Small intestine (tissue), 7 donors: ENCODE results near the gene KCNQ1OT1. TPM values are rescaled to one million over a fixed set of nuclear protein-coding genes. Genes with fewer than 3 reads are reported as not detected.
"Not testable (repeated sequence)": the region's sequence is repeated elsewhere in the genome, so short reads cannot be mapped to it uniquely, and the experiment has no call there.

ENCODE experiments used
- DNase-seq, 2 donors: peaks; one replicate each; pipeline versions ENCODE4 v3.0.0 to v3.0.0-alpha.2; 2013
- FAIRE-seq: peaks from 2 replicates; lab custom pipeline; 2012; peaks lifted over from hg19 to GRCh38; lab: Jason Lieb, UNC
- H3K27ac ChIP-seq, 3 donors: one replicate each; pipeline ENCODE4 v1.5.1; 2013; ENCODE audit warnings: low read length in 2 of 3, mild to moderate bottlenecking in 2 of 3, control low read depth in 1 of 3, inconsistent platforms in 1 of 3, low read depth in 1 of 3, moderate library complexity in 1 of 3
- H3K27me3 ChIP-seq, 3 donors: one replicate each; pipeline ENCODE4 v1.6.1; 2013; ENCODE audit warnings: low read length in 3 of 3, inconsistent platforms in 1 of 3; ENCODE audit not compliant: control insufficient read depth in 3 of 3, insufficient read depth in 3 of 3
- H3K36me3 ChIP-seq, 3 donors: one replicate each; pipeline ENCODE4 v1.6.1; 2013; ENCODE audit warnings: low read length in 3 of 3, inconsistent platforms in 1 of 3, low read depth in 1 of 3, mild to moderate bottlenecking in 1 of 3, moderate library complexity in 1 of 3; ENCODE audit not compliant: control insufficient read depth in 3 of 3, insufficient read depth in 2 of 3
- H3K4me1 ChIP-seq, 3 donors: one replicate each; pipeline ENCODE4 v1.6.1; 2013; ENCODE audit warnings: low read length in 2 of 3, inconsistent platforms in 1 of 3, low read depth in 1 of 3, mild to moderate bottlenecking in 1 of 3, moderate library complexity in 1 of 3; ENCODE audit not compliant: control insufficient read depth in 3 of 3, insufficient read depth in 2 of 3
- H3K4me3 ChIP-seq, 3 donors: one replicate each; pipeline ENCODE4 v1.5.1; 2013; ENCODE audit warnings: low read length in 3 of 3, control low read depth in 1 of 3, inconsistent platforms in 1 of 3, low read depth in 1 of 3, mild to moderate bottlenecking in 1 of 3, moderate library complexity in 1 of 3
- H3K9me3 ChIP-seq, 2 donors: one replicate each; pipeline ENCODE4 v1.6.1; 2013; ENCODE audit warnings: low read depth in 1 of 2, low read length in 1 of 2; ENCODE audit not compliant: control insufficient read depth in 2 of 2, insufficient read depth in 1 of 2
- WGBS, 3 donors: extraction: QIAGEN DNeasy Blood & Tissue Kit; methylation state at CpG; one replicate each; pipeline ENCODE4 v1.1.7; 2013; 5-methylcytosine and 5-hydroxymethylcytosine counted together
- polyA plus RNA-seq, 4 donors: library from polyadenylated mRNA; stranded (reverse) in 3 of 4; unstranded in 1 of 4; fragments of 200-250 nt in 3 of 4; fragments of 120-200 nt in 1 of 4; gene quantifications; one replicate each; pipeline versions ENCODE4 v1.2.1 to v1.2.3, GENCODE V29; 2013
- donor health status: healthy with polysubstance abuse.
- donor health status: control.
- donor health status: control.
- donor health status: Bipolar disorder and iron deficiency.
- donor health status: healthy.

Gene KCNQ1OT1
- polyA plus RNA-seq, 4 donors, result under 0.01 to 2.3 (median 0.11) TPM

DNA sequence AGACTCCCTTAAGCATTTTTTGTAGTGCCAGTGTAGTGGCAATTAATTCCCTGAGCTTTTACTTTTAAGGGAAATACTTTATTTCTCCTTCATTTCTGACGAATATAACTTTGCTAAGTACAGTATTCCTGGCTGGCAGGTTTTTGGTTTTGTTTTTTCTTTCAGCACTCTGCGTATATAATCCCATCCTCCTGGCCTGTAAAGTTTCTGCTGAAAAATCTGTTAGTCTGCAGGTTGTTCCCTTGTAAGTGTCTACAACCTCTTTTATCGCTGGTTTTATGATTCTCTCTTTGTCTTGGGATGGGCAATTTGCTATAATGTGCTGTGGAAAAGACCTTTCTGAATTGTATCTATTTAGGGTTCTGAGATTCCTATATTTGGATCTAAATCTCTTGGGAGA, 56.0 kb downstream of the KCNQ1OT1 start:
- H3K36me3 ChIP-seq, result no peaks in the 10 kb centered on the region
- FAIRE-seq (no peak), DNase-seq (no peak)
- H3K4me1 ChIP-seq, result no peaks in the 10 kb centered on the region
- H3K27ac ChIP-seq, result no peak overlapping the region
- 87 to 94% (median 92%) methylated on average over 3 of the region's 3 CpGs for WGBS, 3 donors
- no peak overlapping the region for H3K4me3 ChIP-seq
- H3K27me3 ChIP-seq, result no peaks in the 10 kb centered on the region
- H3K9me3 ChIP-seq, result peaks cover 1 to 48% of the 10 kb centered on the region in 2 donors

DNA sequence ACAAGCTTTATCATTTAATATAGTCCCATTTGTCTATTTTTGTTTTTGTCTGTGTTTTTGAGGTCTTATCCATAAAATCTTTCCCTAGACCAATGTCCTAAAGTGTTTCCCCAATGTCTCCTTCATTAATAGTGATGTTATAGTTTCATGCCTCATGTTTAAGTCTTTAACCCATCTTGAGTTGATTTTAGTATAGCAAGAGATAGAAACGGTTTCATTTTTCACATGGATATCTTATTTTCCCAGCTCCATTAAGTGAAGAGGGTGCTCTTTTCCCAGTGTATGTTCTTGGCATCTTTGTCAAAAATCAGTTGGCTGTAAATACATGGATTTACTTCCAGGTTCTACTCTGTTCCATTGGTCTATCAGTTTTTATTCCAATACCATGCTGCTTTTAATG, 58.2 kb downstream of the KCNQ1OT1 start:
- FAIRE-seq (no peak), DNase-seq (no peak)
- Histone ChIP-seq H3K27ac (no peak overlapping the region), H3K4me3 (no peak overlapping the region), H3K27me3 (no peaks in the 10 kb centered on the region), H3K36me3 (no peaks in the 10 kb centered on the region), H3K9me3 (peaks cover 1 to 45% of the 10 kb centered on the region in 2 donors), H3K4me1 (no peaks in the 10 kb centered on the region)
- WGBS, 3 donors, result 81 to 94% (median 87%) methylated on average over 1 of the region's 1 CpG

DNA sequence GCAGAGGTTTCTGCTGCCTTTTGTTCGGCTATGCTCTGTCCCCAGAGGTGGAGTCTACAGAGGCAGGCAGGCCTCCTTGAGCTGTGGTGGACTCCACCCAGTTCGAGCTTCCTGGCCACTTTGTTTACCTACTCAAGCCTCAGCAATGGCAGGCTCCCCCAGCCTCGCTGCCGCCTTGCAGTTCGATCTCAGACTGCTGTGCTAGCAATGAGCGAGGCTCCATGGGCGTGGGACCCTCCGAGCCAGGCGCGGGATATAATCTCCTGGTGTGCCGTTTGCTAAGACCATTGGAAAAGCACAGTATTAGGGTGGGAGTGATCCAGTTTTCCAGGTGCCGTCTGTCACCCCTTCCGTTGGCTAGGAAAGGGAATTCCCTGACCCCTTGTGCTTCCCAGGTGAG, 60.0 kb downstream of the KCNQ1OT1 start:
- H3K27ac ChIP-seq, H3K27me3 ChIP-seq, H3K4me1 ChIP-seq, DNase-seq, H3K36me3 ChIP-seq, FAIRE-seq, H3K4me3 ChIP-seq: not testable (repeated sequence)
- peaks cover 1 to 26% of the 10 kb centered on the region in 2 donors for H3K9me3 ChIP-seq
- 90 to 97% (median 91%) methylated on average over 13 of the region's 13 CpGs for WGBS, 3 donors

DNA sequence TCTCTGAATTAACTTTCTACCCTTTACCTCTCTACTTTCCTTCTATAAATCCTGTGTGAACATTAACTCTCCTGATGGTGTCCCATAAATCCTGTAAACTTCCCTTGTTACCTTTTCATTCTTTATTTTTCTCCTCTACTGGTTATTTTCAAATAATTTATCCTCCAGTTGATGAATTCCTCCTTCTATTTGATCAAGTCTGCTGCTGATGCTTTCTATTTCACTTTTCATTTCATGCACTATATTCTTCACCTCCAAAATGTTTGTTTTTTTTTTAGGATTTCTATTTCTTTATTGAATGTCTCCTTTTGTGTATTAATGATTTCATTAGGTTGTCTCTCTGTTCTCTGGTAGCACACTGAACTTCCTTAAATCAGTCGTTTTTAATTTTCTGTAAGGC, 68.6 kb downstream of the KCNQ1OT1 start:
- 65 to 74% (median 69%) methylated on average over 1 of the region's 1 CpG for WGBS, 3 donors
- no peaks in the 10 kb centered on the region for H3K4me1 ChIP-seq
- peaks cover 0 to 24% of the 10 kb centered on the region in 2 donors for H3K9me3 ChIP-seq
- H3K27me3 ChIP-seq, result no peaks in the 10 kb centered on the region
- DNase-seq, result no peak
- no peak overlapping the region for H3K27ac ChIP-seq
- peaks cover 0 to 2% (median 0%) of the 10 kb centered on the region in 3 donors for H3K36me3 ChIP-seq
- no peak overlapping the region for H3K4me3 ChIP-seq
- FAIRE-seq, result no peak

DNA sequence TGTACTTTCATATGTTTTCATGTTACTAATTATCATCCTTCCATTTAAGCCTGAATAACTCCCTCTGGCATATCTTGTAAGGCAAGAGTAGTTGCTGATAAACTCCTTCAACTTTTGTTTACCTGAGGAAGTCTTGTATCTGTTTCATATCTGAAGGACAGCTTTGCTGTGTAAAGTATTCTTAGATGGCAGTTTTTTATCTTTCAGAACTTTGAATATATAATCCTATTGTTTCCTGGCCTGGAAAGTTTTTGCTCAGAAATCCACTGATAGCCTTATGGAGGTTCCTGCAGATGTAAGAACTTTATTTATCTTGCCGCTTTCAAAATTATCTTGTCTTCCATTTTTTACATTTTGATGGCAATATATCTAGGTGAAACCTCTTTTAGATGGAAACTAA, 69.1 kb downstream of the KCNQ1OT1 start:
- WGBS, 3 donors, result 90 to 100% (median 100%) methylated on average over 1 of the region's 1 CpG
- FAIRE-seq, result no peak
- Histone ChIP-seq H3K36me3 (peaks cover 0 to 2% (median 0%) of the 10 kb centered on the region in 3 donors), H3K27ac (no peak overlapping the region), H3K4me1 (no peaks in the 10 kb centered on the region), H3K27me3 (no peaks in the 10 kb centered on the region), H3K4me3 (no peak overlapping the region), H3K9me3 (peaks cover 0 to 25% of the 10 kb centered on the region in 2 donors)
- no peak for DNase-seq

DNA sequence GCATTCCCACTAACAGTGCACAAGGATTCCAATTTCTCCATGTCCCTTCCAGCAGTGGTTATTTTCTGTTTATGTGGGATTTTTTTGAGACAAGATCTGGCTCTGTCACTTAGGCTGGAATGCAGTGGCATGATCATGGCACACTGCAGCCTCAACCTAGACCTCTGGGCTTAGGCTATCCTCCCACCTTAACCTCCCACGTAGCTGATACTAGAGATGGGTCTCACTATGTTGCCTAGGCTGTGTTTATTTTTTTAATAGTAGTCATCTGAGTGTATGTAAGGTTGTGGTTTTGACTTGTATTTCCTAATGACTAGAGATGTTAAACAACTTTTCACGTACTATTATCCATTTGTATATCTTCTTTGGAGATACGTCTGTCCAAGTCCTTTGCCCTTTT, 74.6 kb downstream of the KCNQ1OT1 start:
- FAIRE-seq, result no peak
- H3K4me3 ChIP-seq, result no peak overlapping the region
- H3K27me3 ChIP-seq, result no peaks in the 10 kb centered on the region
- H3K4me1 ChIP-seq, result no peaks in the 10 kb centered on the region
- peaks cover 0 to 16% of the 10 kb centered on the region in 2 donors for H3K9me3 ChIP-seq
- no peak overlapping the region for H3K27ac ChIP-seq
- WGBS, 3 donors, result 52 to 62% (median 58%) methylated on average over 3 of the region's 3 CpGs
- no peak for DNase-seq
- H3K36me3 ChIP-seq, result peaks cover 0 to 2% (median 0%) of the 10 kb centered on the region in 3 donors

DNA sequence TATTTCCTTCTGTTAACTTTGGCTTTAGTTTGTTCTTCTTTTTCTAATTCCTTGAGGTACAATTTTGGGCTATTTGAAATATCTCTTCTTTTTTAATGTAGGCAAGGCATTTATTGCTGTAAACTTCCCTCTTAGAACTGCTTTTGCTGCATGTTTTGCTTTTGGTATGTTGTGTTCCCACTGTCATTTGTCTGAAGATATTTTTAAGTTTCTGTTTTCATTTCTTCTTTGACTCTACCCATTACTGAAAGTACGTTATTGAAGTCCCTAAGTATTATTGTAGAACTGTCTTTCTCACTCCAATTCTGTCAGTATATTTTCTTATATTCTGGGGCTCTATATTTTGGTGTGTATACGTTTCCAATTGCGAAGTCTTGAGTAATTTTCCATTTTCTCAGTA, 77.9 kb downstream of the KCNQ1OT1 start:
- FAIRE-seq, result no peak
- WGBS, 3 donors, result 28 to 32% (median 29%) methylated on average over 3 of the region's 3 CpGs
- no peaks in the 10 kb centered on the region for H3K27me3 ChIP-seq

DNA sequence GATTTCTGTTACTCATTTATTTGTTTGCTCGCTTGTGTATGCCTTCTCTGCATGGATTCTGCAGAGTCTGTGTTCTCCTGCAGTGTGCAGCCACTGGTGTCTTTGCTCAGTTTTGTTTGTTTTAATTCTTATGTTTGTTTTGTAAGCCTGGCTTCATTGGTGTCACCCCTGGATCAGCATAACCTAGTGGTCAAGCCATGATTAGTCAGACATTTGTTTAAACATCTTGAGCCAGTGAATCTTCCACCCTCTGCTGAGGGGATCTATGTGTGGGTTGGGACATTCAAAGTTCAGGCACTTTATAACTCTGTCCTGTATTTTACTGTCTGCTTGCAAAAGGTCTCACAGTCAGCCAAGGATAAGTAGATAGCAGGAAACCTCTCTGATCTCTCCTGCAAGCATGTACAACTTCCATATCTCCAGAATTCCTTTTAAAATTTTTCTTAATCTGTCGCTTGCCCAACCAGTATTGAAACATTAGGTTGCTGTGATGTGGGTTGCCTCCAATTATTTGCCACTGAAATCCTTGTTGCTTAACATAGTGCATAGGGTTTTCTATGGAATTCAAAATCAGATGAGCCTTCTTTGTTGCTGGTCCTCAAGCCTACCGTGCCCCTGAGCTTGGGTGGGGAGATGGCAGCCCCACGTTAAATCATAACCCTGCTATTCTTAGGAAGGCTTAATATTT, 86.8 kb downstream of the KCNQ1OT1 start:
- no peak for FAIRE-seq
- H3K4me1 ChIP-seq, result no peaks in the 10 kb centered on the region
- peak overlapping the region in 1 of 3 donors; percentile 16 for H3K27ac ChIP-seq
- peaks cover 0 to 14% of the 10 kb centered on the region in 2 donors for H3K9me3 ChIP-seq
- WGBS, 3 donors, result 85 to 91% (median 88%) methylated on average over 4 of the region's 4 CpGs
- H3K4me3 ChIP-seq, result no peak overlapping the region
- no peaks in the 10 kb centered on the region for H3K36me3 ChIP-seq
- peak in 1 of 2 donors; percentile 35 for DNase-seq
- H3K27me3 ChIP-seq, result no peaks in the 10 kb centered on the region

More for the DNA sequence above, 77.9 kb downstream of the KCNQ1OT1 start:
- Histone ChIP-seq H3K27ac (no peak overlapping the region), H3K4me3 (no peak overlapping the region), H3K36me3 (peaks cover 0 to 2% (median 0%) of the 10 kb centered on the region in 3 donors), H3K4me1 (no peaks in the 10 kb centered on the region), H3K9me3 (peaks cover 0 to 13% of the 10 kb centered on the region in 2 donors)
- no peak for DNase-seq
